WERI-Rb-1 (cell line): Measurements from ENCODE around the gene MME.

Source experiments
- DNase-seq: peaks from one replicate; pipeline ENCODE4 v3.0.0-alpha.2; 2020
- H3K27ac ChIP-seq: fragments of 250-450 bp; sonication (Bioruptor Pico); 2 replicates; pipeline ENCODE4 v1.5.1; 2020; ENCODE audit warnings: mild to moderate bottlenecking, moderate library complexity
- H3K27me3 ChIP-seq: fragments of 250-450 bp; sonication (Bioruptor Pico); 2 replicates; pipeline ENCODE4 v1.5.1; 2021; ENCODE audit warnings: mild to moderate bottlenecking, low read depth, moderate library complexity; ENCODE audit not compliant: insufficient read depth, severe bottlenecking
- H3K36me3 ChIP-seq: fragments of 250-450 bp; sonication (Bioruptor Pico); 2 replicates; pipeline ENCODE4 v1.5.1; 2020; ENCODE audit warnings: mild to moderate bottlenecking, moderate library complexity
- H3K4me3 ChIP-seq: 2 replicates; pipeline ENCODE4 v1.5.1; 2011; ENCODE audit warnings: low read depth, mild to moderate bottlenecking, control low read depth, low read length
- H3K9me3 ChIP-seq: fragments of 250-450 bp; sonication (Bioruptor Pico); 2 replicates; pipeline ENCODE4 v1.5.1; 2021; ENCODE audit warnings: mild to moderate bottlenecking, moderate library complexity; ENCODE audit not compliant: severe bottlenecking
- TF ChIP-seq, protein P1 (sequence below): IDR thresholded peaks from 2 replicates; pipeline ENCODE4 v1.5.1; 2011; ENCODE audit warnings: low read depth, mild to moderate bottlenecking, control low read depth, inconsistent platforms, low read length

The MME gene

GRCh38 chr3:155230382-155230781, 150.3 kb downstream of the MME start:
- DNase-seq, result no peak
- H3K27me3 ChIP-seq, result no peaks in the 10 kb centered on the region
- no peaks in the 10 kb centered on the region for H3K9me3 ChIP-seq
- TF ChIP-seq, protein P1, sequence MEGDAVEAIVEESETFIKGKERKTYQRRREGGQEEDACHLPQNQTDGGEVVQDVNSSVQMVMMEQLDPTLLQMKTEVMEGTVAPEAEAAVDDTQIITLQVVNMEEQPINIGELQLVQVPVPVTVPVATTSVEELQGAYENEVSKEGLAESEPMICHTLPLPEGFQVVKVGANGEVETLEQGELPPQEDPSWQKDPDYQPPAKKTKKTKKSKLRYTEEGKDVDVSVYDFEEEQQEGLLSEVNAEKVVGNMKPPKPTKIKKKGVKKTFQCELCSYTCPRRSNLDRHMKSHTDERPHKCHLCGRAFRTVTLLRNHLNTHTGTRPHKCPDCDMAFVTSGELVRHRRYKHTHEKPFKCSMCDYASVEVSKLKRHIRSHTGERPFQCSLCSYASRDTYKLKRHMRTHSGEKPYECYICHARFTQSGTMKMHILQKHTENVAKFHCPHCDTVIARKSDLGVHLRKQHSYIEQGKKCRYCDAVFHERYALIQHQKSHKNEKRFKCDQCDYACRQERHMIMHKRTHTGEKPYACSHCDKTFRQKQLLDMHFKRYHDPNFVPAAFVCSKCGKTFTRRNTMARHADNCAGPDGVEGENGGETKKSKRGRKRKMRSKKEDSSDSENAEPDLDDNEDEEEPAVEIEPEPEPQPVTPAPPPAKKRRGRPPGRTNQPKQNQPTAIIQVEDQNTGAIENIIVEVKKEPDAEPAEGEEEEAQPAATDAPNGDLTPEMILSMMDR, result no peak
- no peak overlapping the region for H3K4me3 ChIP-seq
- no peaks in the 10 kb centered on the region for H3K36me3 ChIP-seq
- H3K27ac ChIP-seq, result no peak overlapping the region

- H3K9me3 ChIP-seq, result no peaks in the 10 kb centered on the region
- TF ChIP-seq, protein P1, result no peak
- H3K4me3 ChIP-seq, result no peak overlapping the region
- DNase-seq, result no peak
- no peak overlapping the region for H3K27ac ChIP-seq
- H3K36me3 ChIP-seq, result no peaks in the 10 kb centered on the region
- no peaks in the 10 kb centered on the region for H3K27me3 ChIP-seq
These were observed 151.7 kb downstream of the MME start for GRCh38 chr3:155231792-155232191.

DNA sequence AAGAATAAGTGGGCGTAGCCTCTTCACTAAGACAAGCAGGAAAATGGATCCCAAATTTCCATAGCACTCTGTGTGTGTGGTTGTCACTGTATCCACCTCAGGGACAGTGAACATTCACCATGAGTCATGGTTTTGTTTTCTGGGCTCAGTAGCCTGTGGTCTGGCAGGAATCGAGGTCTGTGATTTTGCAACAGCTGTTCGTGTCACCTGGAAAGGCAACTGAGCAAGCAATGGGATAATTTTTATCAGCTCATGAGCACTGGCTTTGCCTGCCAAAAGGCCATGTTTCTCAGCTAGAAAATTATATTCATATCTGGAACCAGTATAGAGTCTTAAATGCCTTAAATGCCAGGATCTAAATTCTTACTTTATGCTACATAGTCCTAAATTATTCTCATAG, 152.5 kb downstream of the MME start:
- TF ChIP-seq, protein P1, result no peak
- no peak overlapping the region for H3K4me3 ChIP-seq
- no peaks in the 10 kb centered on the region for H3K36me3 ChIP-seq
- no peaks in the 10 kb centered on the region for H3K9me3 ChIP-seq
- no peak for DNase-seq
- no peak overlapping the region for H3K27ac ChIP-seq
- no peaks in the 10 kb centered on the region for H3K27me3 ChIP-seq

GRCh38 chr3:155233213-155233612, 153.1 kb downstream of the MME start:
- no peak for DNase-seq
- TF ChIP-seq, protein P1, result no peak
- Histone ChIP-seq H3K27ac (no peak overlapping the region), H3K27me3 (no peaks in the 10 kb centered on the region), H3K4me3 (no peak overlapping the region), H3K36me3 (no peaks in the 10 kb centered on the region), H3K9me3 (no peaks in the 10 kb centered on the region)
